ENCODE results near the gene KDM4B.
A peak's percentile ranks its signal among the peaks of the same experiment; 100 is the strongest.

KDM4B gene

GRCh38 chr19:5035793-5036697 lies 67.1 kb downstream of the KDM4B start:
- DNase-seq (ENCODE audit: low read depth): no peak

- DNase-seq (ENCODE audit: low read depth): no peak
These were observed 68.0 kb downstream of the KDM4B start for GRCh38 chr19:5036698-5037563.

DNA sequence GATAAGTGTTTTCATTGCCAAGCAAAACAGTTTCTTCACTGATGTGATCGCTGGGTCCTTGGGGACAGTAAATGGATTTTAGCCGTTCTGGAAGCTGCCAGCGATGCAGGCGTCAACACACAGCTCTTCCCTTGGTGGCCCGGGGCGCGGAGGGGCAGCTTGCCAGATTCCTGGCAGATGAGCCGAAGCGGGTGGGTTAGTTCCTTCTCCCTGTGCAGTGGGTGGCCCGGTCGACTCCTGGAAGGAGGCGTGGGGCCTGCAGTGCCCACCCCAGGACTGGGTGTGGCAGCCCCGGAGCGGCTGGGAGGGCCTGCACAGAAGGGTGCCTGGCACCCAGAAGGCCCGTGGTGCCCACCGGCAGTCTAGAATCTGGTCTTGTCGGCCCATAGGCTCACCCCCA lies 69.0 kb downstream of the KDM4B start:
- DNase-seq (ENCODE audit: low read depth): no peak

DNA sequence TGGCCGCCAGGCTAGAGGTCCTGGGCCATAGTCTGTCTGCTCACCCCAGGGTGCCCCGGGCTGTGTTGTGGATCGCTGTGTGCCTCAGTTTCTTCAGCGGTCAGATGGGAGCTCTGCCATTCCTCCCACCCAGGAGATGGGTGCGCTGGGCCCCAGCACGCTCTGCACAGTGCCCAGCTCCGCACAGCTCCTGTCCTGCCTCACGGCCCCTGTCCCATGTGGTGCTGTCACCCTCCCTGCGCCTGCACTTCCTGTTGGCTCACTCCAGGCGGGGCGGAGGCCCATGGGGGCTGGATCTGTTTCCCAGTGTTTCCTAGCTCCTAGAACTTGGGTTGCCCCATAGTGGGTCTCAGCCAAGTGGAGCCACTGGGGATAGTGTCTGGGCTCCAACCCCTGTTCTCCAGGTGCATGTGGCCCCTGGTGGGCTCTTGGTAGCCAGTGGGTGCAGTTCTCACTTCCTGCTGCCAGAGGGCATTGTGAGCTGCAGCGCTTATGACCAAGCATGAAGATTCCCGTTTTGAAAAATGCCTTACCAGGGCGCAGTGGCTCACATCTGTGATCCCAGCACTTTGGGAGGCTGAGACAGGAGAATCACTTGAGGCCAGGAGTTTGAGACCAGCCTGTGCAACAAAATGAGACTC lies 69.8 kb downstream of the KDM4B start:
- no peak for DNase-seq (ENCODE audit: low read depth)

- DNase-seq (ENCODE audit: low read depth): no peak
These were observed 71.0 kb downstream of the KDM4B start for GRCh38 chr19:5039642-5040543.

DNA sequence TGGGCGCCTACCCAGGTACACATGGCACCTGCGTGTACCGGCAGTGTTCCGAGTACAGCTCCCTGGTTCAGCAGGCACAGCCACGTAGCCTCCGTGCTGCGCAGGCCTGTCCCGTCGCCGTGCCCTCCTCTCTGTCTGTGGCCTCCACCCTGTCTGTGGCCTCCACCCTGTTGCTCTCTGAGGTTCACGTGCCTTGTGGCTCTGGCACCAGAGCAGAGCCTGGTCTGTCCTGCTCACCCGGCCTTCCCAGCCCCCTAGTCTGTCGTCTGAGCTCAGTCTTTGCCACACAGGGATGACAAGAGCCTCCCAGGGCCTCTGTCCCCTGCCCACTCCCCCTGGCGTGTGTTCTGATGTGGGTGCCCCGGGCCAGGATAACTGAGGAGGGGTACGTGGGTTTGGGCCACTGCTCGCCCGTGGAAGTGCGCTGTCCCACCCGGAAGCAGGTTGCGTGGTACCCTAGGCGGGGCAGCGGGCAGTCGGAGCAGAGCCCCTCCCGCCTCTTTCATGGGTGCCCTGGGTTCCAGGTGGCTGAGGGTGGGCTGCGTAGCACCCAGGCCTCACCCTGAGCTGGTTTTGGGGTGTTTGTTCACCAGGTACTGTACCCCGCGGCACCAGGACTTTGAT lies 71.7 kb downstream of the KDM4B start:
- no peak for DNase-seq (ENCODE audit: low read depth)

DNA sequence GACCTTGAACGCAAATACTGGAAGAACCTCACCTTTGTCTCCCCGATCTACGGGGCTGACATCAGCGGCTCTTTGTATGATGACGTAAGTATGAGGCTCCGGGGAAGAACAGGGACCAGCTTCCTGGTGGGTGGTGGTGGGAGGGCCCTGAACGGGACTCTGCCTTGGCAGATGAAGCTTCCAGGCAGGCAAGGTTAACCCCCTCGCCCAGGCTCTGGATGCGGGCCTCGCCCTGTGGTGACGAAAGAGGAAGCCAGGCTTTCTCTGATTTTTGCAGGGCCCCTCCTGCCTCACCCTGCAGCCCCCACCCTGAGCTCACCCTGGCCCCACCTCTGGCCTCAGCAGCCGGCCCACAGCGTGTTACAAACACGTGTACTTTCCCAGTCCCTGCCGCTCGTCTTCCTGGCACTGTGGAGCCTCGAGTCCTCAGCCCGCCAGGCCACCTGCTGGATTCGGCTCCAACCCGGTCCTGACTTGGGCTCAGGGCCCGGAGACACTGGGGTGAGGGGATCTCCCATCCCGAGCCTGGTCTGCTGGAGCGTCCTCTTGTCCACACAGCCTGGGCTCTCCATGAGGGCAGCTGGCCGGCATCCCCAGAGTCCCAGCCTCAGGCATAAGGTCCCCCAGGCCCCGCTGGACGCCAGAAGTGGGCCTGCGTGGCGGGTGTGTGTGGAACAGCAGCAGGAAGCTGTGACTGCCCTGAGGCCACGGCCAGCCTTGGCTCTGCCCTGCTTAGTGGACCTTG lies 72.4 kb downstream of the KDM4B start:
- DNase-seq (ENCODE audit: low read depth): no peak

DNA sequence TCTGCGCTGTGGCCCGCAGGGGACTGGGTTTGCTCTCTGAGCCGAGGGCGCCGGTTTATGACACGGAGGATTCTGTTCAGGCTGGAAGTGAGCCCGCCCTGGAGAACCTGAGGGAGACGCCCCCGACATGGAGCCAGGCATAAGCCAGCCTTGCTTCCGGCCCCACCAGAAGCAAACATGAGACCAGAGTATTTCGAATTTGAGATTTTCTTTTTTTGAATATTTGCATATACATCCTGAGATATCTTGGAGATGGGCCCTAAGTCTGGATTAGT lies 72.9 kb downstream of the KDM4B start:
- DNase-seq (ENCODE audit: low read depth): no peak

- DNase-seq (ENCODE audit: low read depth): no peak
These were observed 73.6 kb downstream of the KDM4B start for GRCh38 chr19:5042556-5042955.

DNA sequence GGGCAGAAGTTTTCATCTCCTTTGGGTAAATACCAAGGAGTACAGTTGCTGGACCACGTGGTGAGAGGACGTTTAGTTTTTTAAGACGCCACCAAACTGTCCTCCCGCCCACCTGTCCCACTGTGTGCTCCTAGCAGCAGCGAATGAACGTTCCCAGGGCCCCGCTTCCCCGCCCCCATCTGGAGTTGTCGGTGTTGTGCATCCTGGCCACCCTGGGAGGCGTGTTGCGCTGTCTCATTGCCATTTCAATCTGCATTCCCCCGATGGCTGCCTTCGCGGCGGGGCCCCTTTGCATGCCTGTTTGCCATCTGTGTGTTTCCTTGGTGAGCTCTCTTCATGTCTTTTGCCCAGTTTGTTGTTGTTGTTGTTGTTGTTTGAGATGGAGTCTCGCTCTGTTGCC lies 76.1 kb downstream of the KDM4B start:
- no peak for DNase-seq (ENCODE audit: low read depth)

- no peak for DNase-seq (ENCODE audit: low read depth)
These were observed 77.0 kb downstream of the KDM4B start for GRCh38 chr19:5045956-5046338.

DNA sequence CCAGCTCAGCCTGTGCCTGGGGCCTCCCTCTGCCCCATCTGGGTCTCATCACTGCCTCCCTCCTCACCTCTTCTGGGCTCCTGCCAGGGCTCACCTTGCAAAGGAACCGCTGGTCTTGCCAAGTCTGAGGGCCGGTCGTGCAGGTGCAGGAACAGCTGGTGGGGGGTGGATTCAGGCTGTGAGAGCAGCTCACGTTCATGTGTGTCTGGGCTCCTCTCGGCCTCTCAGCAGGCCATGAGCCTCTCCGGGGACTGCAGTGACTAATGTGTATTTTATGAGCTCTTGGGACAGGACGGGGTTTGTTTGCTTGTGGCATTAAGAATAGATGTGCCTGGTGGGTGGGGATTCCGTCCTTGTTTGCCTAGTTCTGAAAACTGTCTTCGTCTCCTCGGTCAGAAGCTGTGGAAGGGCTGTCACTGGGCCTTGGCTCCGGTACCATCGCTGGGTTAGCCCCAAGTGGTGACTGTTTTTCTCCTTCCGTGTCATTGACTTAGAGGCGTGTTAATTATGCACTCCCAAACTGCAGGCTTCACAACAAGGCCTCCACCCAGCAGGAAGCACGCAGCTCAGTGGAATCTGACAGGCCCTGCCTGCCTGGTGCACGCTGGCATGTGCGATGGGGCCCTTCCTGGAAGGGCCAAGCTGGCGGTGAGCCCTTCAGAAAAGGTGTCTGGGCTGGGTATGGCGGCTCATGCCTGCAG lies 77.6 kb downstream of the KDM4B start:
- DNase-seq (ENCODE audit: low read depth): peak; percentile 68

GRCh38 chr19:5047251-5047935 lies 78.5 kb downstream of the KDM4B start:
- DNase-seq (ENCODE audit: low read depth): no peak

GRCh38 chr19:5048091-5048726 lies 79.3 kb downstream of the KDM4B start:
- DNase-seq (ENCODE audit: low read depth): peak; percentile 37

- DNase-seq (ENCODE audit: low read depth): peak; percentile 27
These were observed 80.0 kb downstream of the KDM4B start for GRCh38 chr19:5048727-5049553.

- no peak for DNase-seq (ENCODE audit: low read depth)
These were observed 80.6 kb downstream of the KDM4B start for GRCh38 chr19:5049561-5049960.

- DNase-seq (ENCODE audit: low read depth): no peak
These were observed 81.2 kb downstream of the KDM4B start for GRCh38 chr19:5050067-5050656.

- no peak for DNase-seq (ENCODE audit: low read depth)
These were observed 82.0 kb downstream of the KDM4B start for GRCh38 chr19:5050905-5051304.
